ENCODE data around the gene CDK2.
"Not testable (repeated sequence)": the region's sequence is repeated elsewhere in the genome, so short reads cannot be mapped to it uniquely, and the experiment has no call there.

CDK2 gene

GRCh38 chr12:55938826-55939501, 27.7 kb upstream of the CDK2 start:
- DNase-seq, result no peak

GRCh38 chr12:55940065-55940732, 26.4 kb upstream of the CDK2 start:
- DNase-seq, result peak; percentile 89

GRCh38 chr12:55942055-55942454, 24.6 kb upstream of the CDK2 start:
- peak; percentile 19 for DNase-seq

- DNase-seq, result no peak
Observed at GRCh38 chr12:55942577-55943136, 24.0 kb upstream of the CDK2 start.

GRCh38 chr12:55946553-55946952, 20.1 kb upstream of the CDK2 start:
- no peak for DNase-seq

- DNase-seq, result no peak
Observed at GRCh38 chr12:55955344-55955743, 11.3 kb upstream of the CDK2 start.

- peak; percentile 8 for DNase-seq
Observed at GRCh38 chr12:55955800-55956508, 10.7 kb upstream of the CDK2 start.

- peak; percentile 16 for DNase-seq
Observed at GRCh38 chr12:55957106-55957859, 9.3 kb upstream of the CDK2 start.

- DNase-seq, result no peak
Observed at GRCh38 chr12:55963760-55964159, 2.9 kb upstream of the CDK2 start.

GRCh38 chr12:55965240-55965639, 1.4 kb upstream of the CDK2 start:
- no peak for DNase-seq

GRCh38 chr12:55965941-55966407, 656 bp upstream of the CDK2 start, which contains the start of gene PMEL:
PMEL (minus strand) TSS chr12:55966042; CDS start chr12:55966011, 31 bp downstream.
- no peak for DNase-seq

- no peak for DNase-seq
Observed at GRCh38 chr12:55969356-55969755, 2.7 kb downstream of the CDK2 start.

- DNase-seq, result no peak
Observed at GRCh38 chr12:55970775-55971174, 4.1 kb downstream of the CDK2 start.

- DNase-seq, result no peak
Observed at GRCh38 chr12:55972042-55972441, 5.4 kb downstream of the CDK2 start.

GRCh38 chr12:55972456-55972855, 5.8 kb downstream of the CDK2 start:
- no peak for DNase-seq

- peak; percentile 57 for DNase-seq
Observed at GRCh38 chr12:55972911-55973598, 6.4 kb downstream of the CDK2 start.

- peak; percentile 100 for DNase-seq
Observed at GRCh38 chr12:55973599-55974307, 7.1 kb downstream of the CDK2 start, which contains the start of gene RAB5B. RAB5B (plus strand) TSS chr12:55974078; CDS start chr12:55986961, 12,883 bp downstream.

- DNase-seq, result peak; percentile 67
Observed at GRCh38 chr12:55974308-55974730, 7.7 kb downstream of the CDK2 start.

GRCh38 chr12:55978393-55978792, 11.8 kb downstream of the CDK2 start:
- DNase-seq, result no peak

- DNase-seq, result no peak
Observed at GRCh38 chr12:55979069-55979468, 12.4 kb downstream of the CDK2 start.

- DNase-seq, result not testable (repeated sequence)
Observed at GRCh38 chr12:55981882-55982281, 15.3 kb downstream of the CDK2 start.
